Ascending aorta (tissue), 2 donors: Measurements from ENCODE around the gene KEAP1. TPM values are rescaled to one million over a fixed set of nuclear protein-coding genes. Genes with fewer than 3 reads are reported as not detected.
"Not testable (repeated sequence)": the region's sequence is repeated elsewhere in the genome, so short reads cannot be mapped to it uniquely, and the experiment has no call there.

Experiments
- DNase-seq, 2 donors: peaks; one replicate each; pipeline ENCODE4 v3.0.0-alpha.2; 2019; ENCODE audit warnings: low spot score in 2 of 2
- H3K27ac ChIP-seq, 2 donors: fragments of 200-600 bp; sonication (generic); one replicate each; pipeline ENCODE4 v1.5.1; 2016 to 2017; ENCODE audit warnings: mild to moderate bottlenecking in 1 of 2
- H3K27me3 ChIP-seq: fragments of 200-600 bp; sonication (generic); one replicate; pipeline ENCODE4 v1.5.1; 2017
- H3K36me3 ChIP-seq, 2 donors: fragments of 200-600 bp; sonication (generic); one replicate each; pipeline ENCODE4 v1.5.1; 2016
- H3K4me1 ChIP-seq, 2 donors: fragments of 200-600 bp; sonication (generic); one replicate each; pipeline ENCODE4 v1.5.1; 2016 to 2017; ENCODE audit warnings: mild to moderate bottlenecking in 1 of 2
- H3K4me3 ChIP-seq, 2 donors: fragments of 200-600 bp; sonication (generic); one replicate each; pipeline ENCODE4 v1.5.1; 2016 to 2017; ENCODE audit warnings: mild to moderate bottlenecking in 1 of 2
- H3K9me3 ChIP-seq, 2 donors: fragments of 200-600 bp; sonication (generic); one replicate each; pipeline ENCODE4 v1.5.1; 2016
- intact Hi-C: fragments of 100-400 bp; cut with DNase I; formaldehyde crosslinking; loops from one replicate; pipeline ENCODE4 v1.15.1; 2023
- total RNA-seq: library from RNA; depleted of rRNA; stranded (reverse); fragments of >200 nt; gene quantifications from one replicate; pipeline ENCODE4 v1.1.0, GENCODE V29; 2016
- TF ChIP-seq, protein P1 (sequence below), 3 experiments: fragments of 200-600 bp in 2 of 3; fragments of 450-650 bp in 1 of 3; sonication (generic) in 2 of 3; IDR thresholded peaks; one replicate each; pipeline ENCODE4 v1.5.1; 2016 to 2019; ENCODE audit warnings: antibody characterized with exemption in 3 of 3, mild to moderate bottlenecking in 1 of 3, moderate library complexity in 1 of 3

The KEAP1 gene
- total RNA-seq, 1 donor from 2014 or later: 57.8 TPM

DNA sequence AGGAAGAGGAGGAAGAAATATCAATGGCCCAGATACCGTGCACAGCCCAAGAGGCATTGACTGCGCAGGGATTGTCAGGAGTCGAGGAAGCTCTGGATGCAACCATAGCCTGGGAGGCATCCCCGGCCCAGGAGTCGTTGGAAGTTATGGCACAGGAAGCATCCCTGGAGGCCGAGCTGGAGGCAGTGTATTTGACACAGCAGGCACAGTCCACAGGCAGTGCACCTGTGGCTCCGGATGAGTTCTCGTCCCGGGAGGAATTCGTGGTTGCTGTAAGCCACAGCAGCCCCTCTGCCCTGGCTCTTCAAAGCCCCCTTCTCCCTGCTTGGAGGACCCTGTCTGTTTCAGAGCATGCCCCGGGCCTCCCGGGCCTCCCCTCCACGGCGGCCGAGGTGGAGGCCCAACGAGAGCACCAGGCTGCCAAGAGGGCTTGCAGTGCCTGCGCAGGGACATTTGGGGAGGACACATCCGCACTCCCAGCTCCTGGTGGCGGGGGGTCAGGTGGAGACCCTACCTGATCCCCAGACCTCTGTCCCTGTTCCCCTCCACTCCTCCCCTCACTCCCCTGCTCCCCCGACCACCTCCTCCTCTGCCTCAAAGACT, 36.0 kb downstream of the KEAP1 start:
- no peaks in the 10 kb centered on the region for H3K9me3 ChIP-seq
- H3K4me1 ChIP-seq: no peaks in the 10 kb centered on the region
- H3K27me3 ChIP-seq: no peaks in the 10 kb centered on the region
- no peak for DNase-seq
- intact Hi-C loops: no loop called here
- no peak overlapping the region for H3K27ac ChIP-seq
- no peak overlapping the region for H3K4me3 ChIP-seq
- TF ChIP-seq, protein P1, sequence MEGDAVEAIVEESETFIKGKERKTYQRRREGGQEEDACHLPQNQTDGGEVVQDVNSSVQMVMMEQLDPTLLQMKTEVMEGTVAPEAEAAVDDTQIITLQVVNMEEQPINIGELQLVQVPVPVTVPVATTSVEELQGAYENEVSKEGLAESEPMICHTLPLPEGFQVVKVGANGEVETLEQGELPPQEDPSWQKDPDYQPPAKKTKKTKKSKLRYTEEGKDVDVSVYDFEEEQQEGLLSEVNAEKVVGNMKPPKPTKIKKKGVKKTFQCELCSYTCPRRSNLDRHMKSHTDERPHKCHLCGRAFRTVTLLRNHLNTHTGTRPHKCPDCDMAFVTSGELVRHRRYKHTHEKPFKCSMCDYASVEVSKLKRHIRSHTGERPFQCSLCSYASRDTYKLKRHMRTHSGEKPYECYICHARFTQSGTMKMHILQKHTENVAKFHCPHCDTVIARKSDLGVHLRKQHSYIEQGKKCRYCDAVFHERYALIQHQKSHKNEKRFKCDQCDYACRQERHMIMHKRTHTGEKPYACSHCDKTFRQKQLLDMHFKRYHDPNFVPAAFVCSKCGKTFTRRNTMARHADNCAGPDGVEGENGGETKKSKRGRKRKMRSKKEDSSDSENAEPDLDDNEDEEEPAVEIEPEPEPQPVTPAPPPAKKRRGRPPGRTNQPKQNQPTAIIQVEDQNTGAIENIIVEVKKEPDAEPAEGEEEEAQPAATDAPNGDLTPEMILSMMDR (IDR thresholded peaks at IDR 0.05): no peak
- H3K36me3 ChIP-seq: peaks cover 13 to 14% of the 10 kb centered on the region in 2 donors

DNA sequence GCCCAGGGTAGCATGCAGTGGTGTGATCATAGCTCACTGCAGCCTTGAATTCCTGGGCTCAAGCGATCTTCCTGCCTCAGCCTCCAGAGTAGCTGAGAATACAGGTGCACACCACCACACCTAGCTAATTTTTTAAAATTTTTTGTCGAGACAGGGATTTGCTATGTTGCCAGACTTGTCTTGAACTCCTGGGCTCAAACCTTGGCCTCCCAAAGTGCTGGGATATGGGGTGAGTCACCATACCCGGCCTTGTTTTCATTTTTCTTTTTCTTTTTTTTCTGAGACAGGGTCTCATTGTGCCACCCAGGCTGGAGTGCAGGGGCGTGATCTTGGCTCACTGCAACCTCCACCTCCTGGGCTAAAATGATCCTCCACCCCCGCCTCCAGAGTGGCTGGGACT, 38.7 kb downstream of the KEAP1 start:
- intact Hi-C loops: no loop called here
- TF ChIP-seq, protein P1 (IDR thresholded peaks at IDR 0.05): no peak
- no peak overlapping the region for H3K4me3 ChIP-seq

DNA sequence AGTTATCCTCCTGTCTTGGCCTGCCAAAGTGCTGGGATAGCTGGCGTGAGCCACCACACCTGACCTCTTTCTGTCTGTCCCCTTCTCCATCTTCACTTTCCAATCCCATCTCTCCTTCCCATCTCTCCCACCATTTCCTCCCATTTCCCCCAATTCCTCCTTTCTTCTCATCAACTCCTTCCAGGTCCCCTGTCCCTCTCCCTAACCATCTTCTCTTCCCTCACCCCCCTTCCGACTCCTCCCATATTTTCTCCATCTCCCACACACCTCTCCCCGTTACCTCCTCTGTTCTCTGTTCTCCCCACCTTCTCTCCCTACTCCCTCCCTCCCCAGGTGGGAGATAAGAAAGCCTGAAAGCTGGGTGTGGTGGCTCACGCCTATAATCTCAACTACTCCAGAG, 40.6 kb downstream of the KEAP1 start:
- TF ChIP-seq, protein P1 (IDR thresholded peaks at IDR 0.05): no peak
- Histone ChIP-seq H3K27me3 (no peaks in the 10 kb centered on the region), H3K27ac (no peak overlapping the region), H3K4me3 (no peak overlapping the region), H3K9me3 (no peaks in the 10 kb centered on the region), H3K36me3 (peaks cover 14 to 17% of the 10 kb centered on the region in 2 donors), H3K4me1 (peaks cover 0 to 2% of the 10 kb centered on the region in 2 donors)
- intact Hi-C loops: no loop called here
- no peak for DNase-seq

More for the DNA sequence above, 38.7 kb downstream of the KEAP1 start:
- no peak overlapping the region for H3K27ac ChIP-seq
- no peaks in the 10 kb centered on the region for H3K27me3 ChIP-seq
- H3K36me3 ChIP-seq: peaks cover 14 to 15% of the 10 kb centered on the region in 2 donors
- no peaks in the 10 kb centered on the region for H3K9me3 ChIP-seq
- no peak for DNase-seq
- H3K4me1 ChIP-seq: peaks cover 0 to 2% of the 10 kb centered on the region in 2 donors

DNA sequence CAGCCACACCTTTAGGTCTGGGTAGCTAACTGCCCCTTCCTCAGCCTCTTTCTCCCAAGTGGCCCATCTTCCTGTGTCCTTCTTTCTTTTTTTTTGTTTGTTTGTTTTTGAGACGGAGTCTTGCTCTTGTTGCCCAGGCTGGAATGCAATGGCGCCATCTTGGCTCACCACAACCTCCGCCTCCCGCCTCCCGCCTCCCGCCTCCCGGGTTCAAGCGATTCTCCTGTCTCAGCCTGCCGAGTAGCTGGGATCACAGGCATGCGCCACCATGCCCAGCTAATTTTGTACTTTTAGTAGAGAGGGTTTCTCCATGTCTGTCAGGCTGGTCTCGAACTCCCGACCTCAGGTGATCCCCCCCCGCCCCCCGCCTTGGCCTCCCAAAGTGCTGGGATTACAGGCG, 41.1 kb downstream of the KEAP1 start:
- H3K9me3 ChIP-seq, H3K4me1 ChIP-seq, intact Hi-C loops, H3K27me3 ChIP-seq, H3K27ac ChIP-seq, DNase-seq: not testable (repeated sequence)
- peaks cover 9 to 14% of the 10 kb centered on the region in 2 donors for H3K36me3 ChIP-seq
- peak overlapping the region in 1 of 2 donors; percentile 51 for H3K4me3 ChIP-seq

DNA sequence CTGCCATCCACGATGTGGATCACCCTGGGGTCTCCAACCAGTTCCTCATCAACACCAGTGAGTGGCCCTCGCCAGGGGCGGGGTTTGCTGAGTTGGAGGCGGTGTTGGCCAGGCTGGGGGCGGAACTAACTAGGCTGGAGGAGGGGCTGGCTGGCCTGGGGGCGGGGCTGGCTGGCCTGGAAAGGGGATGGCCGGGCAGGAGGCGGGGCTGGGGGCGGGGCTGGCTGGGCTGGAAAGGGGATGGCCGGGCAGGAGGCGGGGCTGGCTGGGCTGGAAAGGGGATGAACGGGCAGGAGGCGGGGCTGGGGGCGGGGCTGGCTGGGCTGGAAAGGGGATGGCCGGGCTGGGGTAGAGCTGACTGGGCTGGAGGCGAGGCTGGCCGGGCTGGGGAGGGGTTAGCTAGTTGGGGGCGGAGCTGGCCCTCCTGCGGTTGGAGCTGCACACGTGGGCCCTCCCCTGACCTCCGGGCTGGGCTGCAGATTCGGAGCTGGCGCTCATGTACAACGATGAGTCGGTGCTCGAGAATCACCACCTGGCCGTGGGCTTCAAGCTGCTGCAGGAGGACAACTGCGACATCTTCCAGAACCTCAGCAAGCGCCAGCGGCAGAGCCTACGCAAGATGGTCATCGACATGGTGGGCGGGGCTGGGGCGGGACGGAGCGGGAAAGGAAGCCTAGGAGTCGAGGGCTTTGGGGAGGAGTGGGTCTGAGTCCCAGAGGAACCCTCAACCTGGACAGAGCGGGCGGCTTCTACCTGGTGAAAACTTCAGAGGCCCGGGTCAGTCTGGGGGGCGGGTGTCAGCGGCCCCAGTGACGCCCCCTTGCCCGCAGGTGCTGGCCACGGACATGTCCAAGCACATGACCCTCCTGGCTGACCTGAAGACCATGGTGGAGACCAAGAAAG, 41.9 kb downstream of the KEAP1 start:
- H3K4me3 ChIP-seq: peak overlapping the region; percentile 14 to 51
- H3K36me3 ChIP-seq: peaks cover 5 to 10% of the 10 kb centered on the region in 2 donors
- no peaks in the 10 kb centered on the region for H3K9me3 ChIP-seq
- H3K27me3 ChIP-seq: no peaks in the 10 kb centered on the region
- TF ChIP-seq, protein P1 (IDR thresholded peaks at IDR 0.05): no peak
- peaks cover 0 to 2% of the 10 kb centered on the region in 2 donors for H3K4me1 ChIP-seq
- intact Hi-C loops: no loop called here
- peak; percentile 80 to 95 for DNase-seq
- no peak overlapping the region for H3K27ac ChIP-seq

DNA sequence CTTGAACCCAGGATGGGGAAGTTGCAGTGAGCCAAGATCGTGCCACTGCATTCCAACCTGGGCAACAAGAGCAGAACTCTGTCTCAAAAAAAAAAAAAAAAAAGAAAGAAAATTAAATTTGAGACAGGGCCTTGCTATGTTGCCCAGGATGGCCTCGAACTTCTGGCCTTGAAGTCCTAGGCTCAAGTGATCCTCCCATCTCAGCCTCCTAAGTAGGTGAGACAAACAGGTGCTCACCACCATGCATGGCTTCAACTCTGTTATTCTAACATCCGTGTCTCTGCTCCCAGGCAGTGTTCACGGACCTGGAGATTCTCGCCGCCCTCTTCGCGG, 42.5 kb downstream of the KEAP1 start:
- peaks cover 5 to 10% of the 10 kb centered on the region in 2 donors for H3K36me3 ChIP-seq
- TF ChIP-seq, protein P1 (IDR thresholded peaks at IDR 0.05): no peak
- H3K27me3 ChIP-seq: no peaks in the 10 kb centered on the region
- H3K4me3 ChIP-seq: no peak overlapping the region
- DNase-seq: no peak
- intact Hi-C loops: no loop called here
- H3K4me1 ChIP-seq: peaks cover 0 to 2% of the 10 kb centered on the region in 2 donors
- no peaks in the 10 kb centered on the region for H3K9me3 ChIP-seq
- H3K27ac ChIP-seq: no peak overlapping the region

DNA sequence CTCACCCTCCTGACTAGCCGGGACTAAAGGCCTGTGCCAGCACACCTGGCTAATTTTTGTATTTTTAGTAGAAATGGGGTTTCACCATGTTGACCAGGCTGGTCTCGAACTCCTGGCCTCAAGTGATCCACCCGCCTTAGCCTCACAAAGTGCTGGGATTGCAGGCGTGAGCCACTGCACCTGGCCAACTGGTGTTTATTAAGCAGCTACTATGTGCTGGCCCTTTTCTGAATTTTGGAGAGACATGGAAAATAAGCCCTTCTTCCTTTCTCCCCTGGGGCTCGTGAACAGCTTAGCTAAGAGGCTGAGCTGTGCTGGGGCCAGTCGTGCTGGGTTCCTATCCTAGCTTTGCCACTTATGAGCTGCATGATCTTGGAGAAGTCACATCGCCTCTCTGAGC, 44.4 kb downstream of the KEAP1 start:
- H3K9me3 ChIP-seq, intact Hi-C loops, H3K4me1 ChIP-seq, DNase-seq, H3K27ac ChIP-seq, H3K36me3 ChIP-seq, H3K4me3 ChIP-seq, H3K27me3 ChIP-seq: not testable (repeated sequence)
